RWPE2 (cell line): ENCODE results near the gene YWHAQ.

ENCODE experiments used
- ATAC-seq: fragments of 200-7000 bp; cut with Tn5 transposase; 3 replicates; pipeline ENCODE4 v1.9.1; 2021; ENCODE audit warnings: low read depth
- DNase-seq: peaks from one replicate; pipeline ENCODE4 v3.0.0-alpha.2; 2020; ENCODE audit warnings: low spot score
- H3K27ac ChIP-seq: fragments of 450-650 bp; 2 replicates; pipeline ENCODE4 v1.5.1; 2017; ENCODE audit warnings: mild to moderate bottlenecking; ENCODE audit not compliant: poor library complexity, severe bottlenecking
- H3K27me3 ChIP-seq: fragments of 250-450 bp; sonication (Bioruptor Pico); 2 replicates; pipeline ENCODE4 v1.5.1; 2021; ENCODE audit warnings: mild to moderate bottlenecking, moderate library complexity; ENCODE audit not compliant: insufficient read depth, poor library complexity, severe bottlenecking
- H3K36me3 ChIP-seq: fragments of 250-450 bp; sonication (Bioruptor Pico); 2 replicates; pipeline ENCODE4 v1.5.1; 2020; ENCODE audit warnings: low read depth, mild to moderate bottlenecking, moderate library complexity
- H3K4me1 ChIP-seq: fragments of 250-450 bp; sonication (Bioruptor Pico); 2 replicates; pipeline ENCODE4 v1.5.1; 2021; ENCODE audit warnings: mild to moderate bottlenecking, moderate library complexity; ENCODE audit not compliant: insufficient read depth, poor library complexity, severe bottlenecking
- H3K4me3 ChIP-seq: fragments of 250-450 bp; sonication (Bioruptor Pico); 2 replicates; pipeline ENCODE4 v1.5.1; 2021; ENCODE audit warnings: mild to moderate bottlenecking, moderate library complexity; ENCODE audit not compliant: severe bottlenecking
- H3K9me3 ChIP-seq: fragments of 250-450 bp; sonication (Bioruptor Pico); 2 replicates; pipeline ENCODE4 v1.5.1; 2021; ENCODE audit warnings: mild to moderate bottlenecking, moderate library complexity; ENCODE audit not compliant: severe bottlenecking
- CTCF ChIP-seq: fragments of 450-650 bp; IDR thresholded peaks from one replicate; pipeline ENCODE4 v1.5.1; 2017; ENCODE audit warnings: mild to moderate bottlenecking, moderate library complexity; ENCODE audit not compliant: poor library complexity, severe bottlenecking

The YWHAQ gene

GRCh38 chr2:9667826-9668225, 37.0 kb upstream of the YWHAQ start:
- no peak for DNase-seq
- Histone ChIP-seq H3K36me3 (no peaks in the 10 kb centered on the region), H3K27me3 (no peaks in the 10 kb centered on the region), H3K4me1 (no peaks in the 10 kb centered on the region), H3K27ac (no peak overlapping the region), H3K9me3 (no peaks in the 10 kb centered on the region), H3K4me3 (no peak overlapping the region)
- TF ChIP-seq CTCF, result no peak
- ATAC-seq, result no peak

- Histone ChIP-seq H3K36me3 (no peaks in the 10 kb centered on the region), H3K27ac (no peak overlapping the region), H3K9me3 (no peaks in the 10 kb centered on the region), H3K27me3 (no peaks in the 10 kb centered on the region), H3K4me3 (no peak overlapping the region), H3K4me1 (no peaks in the 10 kb centered on the region)
- no peak for ATAC-seq
- DNase-seq, result no peak
- TF ChIP-seq CTCF, result no peak
Measured at GRCh38 chr2:9666306-9666705, 35.5 kb upstream of the YWHAQ start.

GRCh38 chr2:9665898-9666297, 35.1 kb upstream of the YWHAQ start:
- no peaks in the 10 kb centered on the region for H3K27me3 ChIP-seq
- no peaks in the 10 kb centered on the region for H3K36me3 ChIP-seq
- ATAC-seq (no peak), DNase-seq (no peak)
- no peak for TF ChIP-seq CTCF
- H3K9me3 ChIP-seq, result no peaks in the 10 kb centered on the region
- H3K27ac ChIP-seq, result no peak overlapping the region
- no peaks in the 10 kb centered on the region for H3K4me1 ChIP-seq
- H3K4me3 ChIP-seq, result no peak overlapping the region

GRCh38 chr2:9664365-9664764, 33.6 kb upstream of the YWHAQ start:
- Histone ChIP-seq H3K27ac (no peak overlapping the region), H3K4me1 (no peaks in the 10 kb centered on the region), H3K9me3 (no peaks in the 10 kb centered on the region), H3K36me3 (no peaks in the 10 kb centered on the region), H3K4me3 (no peak overlapping the region), H3K27me3 (no peaks in the 10 kb centered on the region)
- TF ChIP-seq CTCF, result no peak
- no peak for DNase-seq
- ATAC-seq, result no peak

GRCh38 chr2:9663008-9663879, 32.4 kb upstream of the YWHAQ start:
- no peak overlapping the region for H3K4me3 ChIP-seq
- ATAC-seq (no peak), DNase-seq (no peak)
- H3K4me1 ChIP-seq, result peaks cover 8% of the 10 kb centered on the region
- H3K27ac ChIP-seq, result no peak overlapping the region
- H3K36me3 ChIP-seq, result no peaks in the 10 kb centered on the region
- TF ChIP-seq CTCF, result no peak
- no peaks in the 10 kb centered on the region for H3K27me3 ChIP-seq
- no peaks in the 10 kb centered on the region for H3K9me3 ChIP-seq
